Upper lobe of right lung (tissue), 1 donor: Measurements from ENCODE around the gene TBX4. TPM values are rescaled to one million over a fixed set of nuclear protein-coding genes. Genes with fewer than 3 reads are reported as not detected.

Experiments
- ATAC-seq: fragments of 200-7000 bp; cut with Tn5 transposase; one replicate; pipeline ENCODE4 v1.9.1; 2020; ENCODE audit warnings: mild to moderate bottlenecking, moderate library complexity
- DNase-seq: peaks from one replicate; pipeline ENCODE4 v3.0.0-alpha.2; 2020
- H3K27ac ChIP-seq: fragments of 200-600 bp; one replicate; pipeline ENCODE4 v1.8.0; 2022
- H3K27me3 ChIP-seq: fragments of 200-600 bp; one replicate; pipeline ENCODE4 v1.8.0; 2022; ENCODE audit warnings: mild to moderate bottlenecking
- H3K36me3 ChIP-seq: fragments of 200-600 bp; one replicate; pipeline ENCODE4 v1.8.0; 2022
- H3K4me1 ChIP-seq: fragments of 200-600 bp; one replicate; pipeline ENCODE4 v1.8.0; 2022
- H3K4me3 ChIP-seq: fragments of 200-600 bp; one replicate; pipeline ENCODE4 v1.8.0; 2022; ENCODE audit warnings: mild to moderate bottlenecking
- H3K9me3 ChIP-seq: fragments of 200-600 bp; one replicate; pipeline ENCODE4 v1.8.0; 2022
- intact Hi-C: fragments of 100-400 bp; cut with DNase I; formaldehyde crosslinking; loops from one replicate; pipeline ENCODE4 v1.11.0; 2022
- total RNA-seq: library from RNA; stranded (reverse); fragmentation: NEBNext Ultra II Directional; extraction: Animal tissue kit (Norgen Biotek cat#: 25700); gene quantifications from one replicate; pipeline ENCODE4 v1.2.1, GENCODE V29; 2021
- TF ChIP-seq, protein P1 (sequence below): fragments of 200-600 bp; IDR thresholded peaks from one replicate; pipeline ENCODE4 v1.8.0; 2022; ENCODE audit warnings: antibody characterized with exemption
- donor health status: DM: no; HTN: yes; CAD: no; lungs with severe emphysema.

The TBX4 gene
- total RNA-seq, 1 donor from 2014 or later, result 28.6 TPM

DNA sequence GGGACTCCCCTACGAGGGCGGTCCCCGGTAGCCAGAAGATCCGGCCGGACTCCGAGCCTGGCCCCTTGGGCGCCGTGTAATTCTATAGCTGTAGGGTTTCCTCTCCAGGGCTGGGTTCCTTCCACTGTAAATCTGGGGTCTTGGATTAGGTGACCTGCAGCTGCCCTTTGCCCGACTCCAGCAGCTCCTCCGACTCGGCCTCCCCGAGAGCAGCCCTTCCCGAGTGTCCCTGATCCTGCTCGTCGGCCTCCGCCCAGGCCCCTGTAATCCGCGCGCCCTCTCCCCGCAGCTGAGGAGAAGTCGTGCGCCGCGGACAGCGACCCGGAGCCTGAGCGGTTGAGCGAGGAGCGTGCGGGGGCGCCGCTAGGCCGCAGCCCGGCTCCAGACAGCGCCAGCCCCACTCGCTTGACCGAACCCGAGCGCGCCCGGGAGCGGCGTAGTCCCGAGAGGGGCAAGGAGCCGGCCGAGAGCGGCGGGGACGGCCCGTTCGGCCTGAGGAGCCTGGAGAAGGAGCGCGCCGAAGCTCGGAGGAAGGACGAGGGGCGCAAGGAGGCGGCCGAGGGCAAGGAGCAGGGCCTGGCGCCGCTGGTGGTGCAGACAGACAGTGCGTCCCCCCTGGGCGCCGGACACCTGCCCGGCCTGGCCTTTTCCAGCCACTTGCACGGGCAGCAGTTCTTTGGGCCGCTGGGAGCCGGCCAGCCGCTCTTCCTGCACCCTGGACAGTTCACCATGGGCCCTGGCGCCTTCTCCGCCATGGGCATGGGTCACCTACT is 47.1 kb upstream of the TBX4 start:
- H3K4me1 ChIP-seq, result peaks cover 30% of the 10 kb centered on the region
- peak overlapping the region; percentile 65 for H3K4me3 ChIP-seq
- H3K36me3 ChIP-seq, result peaks cover 22% of the 10 kb centered on the region
- DNase-seq, result peak; percentile 59
- intact Hi-C loops, result no loop called here
- TF ChIP-seq, protein P1, sequence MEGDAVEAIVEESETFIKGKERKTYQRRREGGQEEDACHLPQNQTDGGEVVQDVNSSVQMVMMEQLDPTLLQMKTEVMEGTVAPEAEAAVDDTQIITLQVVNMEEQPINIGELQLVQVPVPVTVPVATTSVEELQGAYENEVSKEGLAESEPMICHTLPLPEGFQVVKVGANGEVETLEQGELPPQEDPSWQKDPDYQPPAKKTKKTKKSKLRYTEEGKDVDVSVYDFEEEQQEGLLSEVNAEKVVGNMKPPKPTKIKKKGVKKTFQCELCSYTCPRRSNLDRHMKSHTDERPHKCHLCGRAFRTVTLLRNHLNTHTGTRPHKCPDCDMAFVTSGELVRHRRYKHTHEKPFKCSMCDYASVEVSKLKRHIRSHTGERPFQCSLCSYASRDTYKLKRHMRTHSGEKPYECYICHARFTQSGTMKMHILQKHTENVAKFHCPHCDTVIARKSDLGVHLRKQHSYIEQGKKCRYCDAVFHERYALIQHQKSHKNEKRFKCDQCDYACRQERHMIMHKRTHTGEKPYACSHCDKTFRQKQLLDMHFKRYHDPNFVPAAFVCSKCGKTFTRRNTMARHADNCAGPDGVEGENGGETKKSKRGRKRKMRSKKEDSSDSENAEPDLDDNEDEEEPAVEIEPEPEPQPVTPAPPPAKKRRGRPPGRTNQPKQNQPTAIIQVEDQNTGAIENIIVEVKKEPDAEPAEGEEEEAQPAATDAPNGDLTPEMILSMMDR, result no peak
- H3K27ac ChIP-seq, result peak overlapping the region; percentile 91
- no peaks in the 10 kb centered on the region for H3K9me3 ChIP-seq
- H3K27me3 ChIP-seq, result peaks cover 79% of the 10 kb centered on the region
- no peak for ATAC-seq

- peak overlapping the region; percentile 65 for H3K4me3 ChIP-seq
- peak; percentile 59 for DNase-seq
- peaks cover 79% of the 10 kb centered on the region for H3K27me3 ChIP-seq
- H3K36me3 ChIP-seq, result peaks cover 22% of the 10 kb centered on the region
- ATAC-seq, result no peak
- H3K9me3 ChIP-seq, result no peaks in the 10 kb centered on the region
- H3K27ac ChIP-seq, result peak overlapping the region; percentile 91
- TF ChIP-seq, protein P1, result no peak
- intact Hi-C loops, result no loop called here
- H3K4me1 ChIP-seq, result peaks cover 31% of the 10 kb centered on the region
Measured at GRCh38 chr17:61405686-61406536, 46.3 kb upstream of the TBX4 start.

DNA sequence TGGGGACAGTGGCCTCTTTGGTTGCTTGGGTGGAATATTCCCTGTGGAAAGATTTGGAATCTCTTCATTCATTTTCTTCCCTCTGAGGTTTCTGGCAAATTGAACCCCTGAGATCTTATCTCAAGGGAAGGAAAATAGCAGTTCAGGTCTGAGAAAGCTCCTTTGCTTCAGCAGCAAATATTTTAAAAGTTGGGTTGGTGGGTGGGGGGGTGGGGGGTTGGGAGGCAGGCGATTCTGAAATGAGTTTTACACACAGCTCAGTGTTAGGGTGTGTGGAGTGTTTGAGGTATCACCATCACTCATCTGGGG is 45.7 kb upstream of the TBX4 start:
- peaks cover 30% of the 10 kb centered on the region for H3K4me1 ChIP-seq
- peak overlapping the region; percentile 91 for H3K27ac ChIP-seq
- H3K36me3 ChIP-seq, result peaks cover 22% of the 10 kb centered on the region
- ATAC-seq (no peak), DNase-seq (no peak)
- peak overlapping the region; percentile 65 for H3K4me3 ChIP-seq
- no peaks in the 10 kb centered on the region for H3K9me3 ChIP-seq
- intact Hi-C loops, result no loop called here
- H3K27me3 ChIP-seq, result peaks cover 73% of the 10 kb centered on the region
- TF ChIP-seq, protein P1, result no peak

DNA sequence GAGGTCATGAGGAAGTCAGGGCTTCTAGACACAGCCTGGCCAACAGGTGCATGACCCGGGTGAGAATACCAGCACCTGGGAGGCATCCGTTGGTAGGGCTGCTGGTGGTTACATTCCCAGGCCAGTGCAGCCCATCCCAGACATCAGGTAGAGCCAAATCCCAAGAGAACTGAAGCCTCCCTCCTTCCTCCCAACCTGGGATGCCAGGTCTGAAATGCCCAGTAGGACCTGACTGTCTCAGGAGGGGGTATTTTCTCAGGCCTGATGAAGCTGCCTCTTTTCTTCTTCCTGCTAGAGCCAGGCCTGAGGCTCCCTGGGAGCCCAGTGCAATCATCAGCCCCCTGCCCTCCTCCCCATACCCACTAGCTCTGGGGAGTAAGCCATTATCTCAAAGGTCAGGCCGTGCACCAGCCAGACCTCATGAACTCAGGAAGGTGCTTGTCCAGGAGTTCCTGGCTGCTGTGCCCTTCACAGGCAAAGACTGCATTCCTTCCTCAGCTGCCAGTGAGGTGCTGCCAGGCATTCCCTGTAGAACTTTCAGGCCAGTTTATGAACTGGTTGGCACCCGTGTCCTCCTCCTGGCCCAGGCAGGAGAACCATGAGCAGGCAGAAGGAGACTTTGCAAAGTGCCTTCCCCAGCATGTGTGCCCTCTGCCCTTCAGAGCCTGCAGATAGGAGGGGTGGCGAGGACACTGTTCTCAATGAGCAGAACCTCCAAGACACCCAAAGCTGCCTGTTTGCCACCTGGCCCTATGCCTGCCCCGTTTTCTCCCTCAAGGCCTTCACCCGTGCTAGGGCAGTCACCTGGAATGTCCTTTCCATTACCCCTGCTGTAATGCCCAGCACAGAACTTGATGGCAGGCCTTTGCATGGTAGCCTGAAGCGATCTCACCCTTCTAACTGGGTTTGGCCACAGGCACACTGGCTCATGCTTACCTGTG is 45.0 kb upstream of the TBX4 start:
- intact Hi-C loops, result no loop called here
- H3K36me3 ChIP-seq, result peaks cover 22% of the 10 kb centered on the region
- no peaks in the 10 kb centered on the region for H3K9me3 ChIP-seq
- H3K4me3 ChIP-seq, result peak overlapping the region; percentile 65
- TF ChIP-seq, protein P1, result no peak
- no peak for ATAC-seq
- peaks cover 65% of the 10 kb centered on the region for H3K27me3 ChIP-seq
- DNase-seq, result peak; percentile 49
- peaks cover 30% of the 10 kb centered on the region for H3K4me1 ChIP-seq
- peak overlapping the region; percentile 91 for H3K27ac ChIP-seq
